ENCODE results near the gene CEP72. TPM values are rescaled to one million over a fixed set of nuclear protein-coding genes. Genes with fewer than 3 reads are reported as not detected.

Gene CEP72
- total RNA-seq, 1 donor from 2014 or later, result 10.9 TPM

DNA sequence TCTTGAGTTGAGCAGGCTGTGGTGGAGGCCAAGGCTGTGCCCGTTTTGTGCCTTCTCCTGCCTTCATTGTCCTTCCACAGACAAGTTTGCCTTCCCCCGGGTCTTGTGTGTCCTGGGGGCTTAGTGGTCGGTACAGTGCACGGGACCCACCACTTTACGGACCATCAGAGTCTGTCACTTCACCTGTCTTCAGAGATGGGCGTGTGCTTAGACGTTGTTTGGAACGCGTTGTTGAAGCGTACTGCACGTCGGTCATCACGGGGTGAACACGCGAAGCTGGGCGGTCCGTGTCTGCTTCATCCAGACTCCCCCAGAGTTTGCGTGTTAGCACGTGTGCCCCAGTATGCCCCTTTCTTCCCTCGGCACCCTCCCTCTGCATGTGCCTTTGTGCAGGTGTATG, 24.8 kb downstream of the CEP72 start:
- DNase-seq (ENCODE audit: low spot score), result no peak

DNA sequence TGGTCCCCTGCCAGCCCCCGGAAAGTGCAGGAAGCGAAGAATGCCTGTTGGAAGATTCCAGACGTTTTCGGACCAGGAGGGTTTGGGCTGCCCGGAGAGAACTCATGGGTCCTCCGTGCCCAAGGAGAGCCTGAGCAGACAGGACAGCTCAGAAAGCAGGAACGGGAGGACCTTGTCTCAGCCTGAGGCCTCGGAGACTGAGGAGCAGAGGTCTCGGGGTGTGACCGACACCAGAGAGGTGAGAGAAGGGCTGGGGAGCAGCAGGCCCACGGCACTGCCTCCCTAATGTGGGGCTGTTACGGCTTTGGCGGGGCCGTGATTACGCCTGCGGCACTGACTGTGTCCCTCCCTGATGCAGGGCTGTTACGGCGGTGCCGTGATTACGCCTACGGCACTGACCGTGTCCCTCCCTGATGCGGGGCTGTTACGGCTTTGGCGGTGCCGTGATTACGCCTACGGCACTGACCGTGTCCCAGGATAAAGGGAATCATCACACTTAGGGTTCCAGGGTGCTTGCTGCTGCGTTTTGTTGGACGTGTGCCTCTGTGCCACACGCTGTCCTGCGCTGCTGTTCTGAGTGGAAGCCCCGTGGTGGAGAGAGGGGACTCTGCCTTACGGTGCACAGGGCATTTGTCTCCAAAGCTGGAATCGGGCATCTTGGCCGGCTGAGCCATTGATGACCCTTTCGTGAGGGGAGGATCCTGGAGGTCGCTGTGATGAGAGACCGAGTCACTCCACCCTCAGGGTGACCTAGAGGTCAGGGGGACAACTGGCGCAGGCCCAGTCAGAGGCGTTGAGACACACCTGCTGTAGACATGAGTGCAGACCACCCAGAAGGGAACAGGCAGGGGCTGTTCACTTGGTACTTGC, 25.7 kb downstream of the CEP72 start:
- DNase-seq (ENCODE audit: low spot score), result no peak

DNA sequence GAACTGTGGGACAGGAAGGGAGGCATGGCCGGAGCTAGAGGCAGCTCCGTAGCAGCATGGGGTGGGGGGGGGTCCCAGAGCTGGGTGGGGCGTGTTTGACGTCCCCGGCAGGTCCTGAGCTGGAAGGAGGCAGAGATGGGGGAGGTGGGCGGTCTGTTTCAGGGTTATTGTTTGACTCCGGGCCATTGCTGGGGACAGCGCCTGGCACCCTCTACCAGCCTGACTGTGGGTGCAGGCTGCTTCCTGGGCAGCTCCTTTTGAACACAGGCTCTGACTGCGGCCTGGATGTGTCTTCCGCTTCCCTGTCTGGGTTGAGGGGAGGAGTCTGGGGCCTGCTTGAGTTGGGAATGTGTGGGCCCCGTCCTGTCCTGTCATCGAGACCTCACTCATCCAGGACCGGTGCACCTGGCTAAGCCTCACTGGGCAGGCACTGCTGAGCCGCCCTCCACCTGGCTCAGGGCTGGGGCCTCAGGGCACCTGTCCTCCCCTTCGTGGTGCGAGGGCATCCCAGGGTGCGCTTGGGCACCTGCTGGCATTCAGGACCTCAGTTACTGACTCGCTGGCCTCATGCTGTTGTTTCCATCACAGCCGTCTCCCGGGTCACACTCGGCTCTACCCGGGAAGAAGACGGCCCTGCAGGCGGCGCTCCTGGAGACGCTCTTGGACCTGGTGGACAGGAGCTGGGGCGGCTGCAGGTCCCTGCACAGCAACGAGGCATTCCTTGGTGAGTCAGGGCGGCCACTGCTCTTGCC, 26.5 kb downstream of the CEP72 start:
- no peak for DNase-seq (ENCODE audit: low spot score)

DNA sequence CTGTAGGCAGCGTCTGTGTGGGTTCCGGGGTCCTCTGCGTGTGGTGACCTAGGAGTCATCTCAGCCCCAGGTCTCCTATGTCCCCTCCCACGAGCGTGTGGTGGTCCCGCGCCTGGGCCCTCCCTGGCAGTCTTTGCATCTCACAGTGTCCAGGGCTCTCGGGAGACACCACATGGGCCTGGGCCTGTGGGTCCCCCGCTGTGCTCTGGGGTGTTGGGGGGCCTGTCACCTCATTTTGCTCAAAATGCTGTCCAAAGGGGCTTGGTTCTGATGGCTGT, 27.1 kb downstream of the CEP72 start:
- no peak for DNase-seq (ENCODE audit: low spot score)

DNA sequence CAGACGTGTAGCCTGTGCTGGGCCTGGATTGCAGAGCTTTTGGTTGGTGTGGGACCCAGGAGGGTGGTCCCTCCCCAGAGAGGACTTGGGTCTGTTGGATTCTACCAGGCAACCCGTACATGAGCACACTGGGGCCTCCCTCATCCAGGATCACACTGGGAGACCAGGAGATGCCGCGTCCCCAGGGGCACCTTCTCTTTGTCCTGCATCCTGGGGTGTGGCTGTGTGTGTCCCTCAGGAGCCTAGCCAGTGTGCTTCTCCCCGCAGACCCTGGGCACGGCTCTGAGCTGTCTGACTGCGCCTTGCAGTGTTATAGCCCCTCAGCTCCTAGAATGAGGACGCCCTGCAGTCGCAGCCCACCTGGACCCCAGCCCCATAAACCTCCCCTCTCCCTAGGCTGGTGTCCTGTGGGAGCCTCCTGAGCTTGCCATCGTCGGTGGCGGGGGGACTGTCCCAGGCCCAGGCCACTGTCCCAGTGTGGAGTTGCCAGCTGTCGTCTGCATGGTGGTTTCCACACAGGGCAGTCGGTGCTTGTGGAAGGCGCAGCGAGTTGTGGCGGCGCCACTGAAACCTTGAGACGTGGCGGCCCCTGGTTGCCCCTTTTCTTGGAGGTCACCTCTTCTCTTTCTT, 27.6 kb downstream of the CEP72 start:
- DNase-seq (ENCODE audit: low spot score), result no peak

DNA sequence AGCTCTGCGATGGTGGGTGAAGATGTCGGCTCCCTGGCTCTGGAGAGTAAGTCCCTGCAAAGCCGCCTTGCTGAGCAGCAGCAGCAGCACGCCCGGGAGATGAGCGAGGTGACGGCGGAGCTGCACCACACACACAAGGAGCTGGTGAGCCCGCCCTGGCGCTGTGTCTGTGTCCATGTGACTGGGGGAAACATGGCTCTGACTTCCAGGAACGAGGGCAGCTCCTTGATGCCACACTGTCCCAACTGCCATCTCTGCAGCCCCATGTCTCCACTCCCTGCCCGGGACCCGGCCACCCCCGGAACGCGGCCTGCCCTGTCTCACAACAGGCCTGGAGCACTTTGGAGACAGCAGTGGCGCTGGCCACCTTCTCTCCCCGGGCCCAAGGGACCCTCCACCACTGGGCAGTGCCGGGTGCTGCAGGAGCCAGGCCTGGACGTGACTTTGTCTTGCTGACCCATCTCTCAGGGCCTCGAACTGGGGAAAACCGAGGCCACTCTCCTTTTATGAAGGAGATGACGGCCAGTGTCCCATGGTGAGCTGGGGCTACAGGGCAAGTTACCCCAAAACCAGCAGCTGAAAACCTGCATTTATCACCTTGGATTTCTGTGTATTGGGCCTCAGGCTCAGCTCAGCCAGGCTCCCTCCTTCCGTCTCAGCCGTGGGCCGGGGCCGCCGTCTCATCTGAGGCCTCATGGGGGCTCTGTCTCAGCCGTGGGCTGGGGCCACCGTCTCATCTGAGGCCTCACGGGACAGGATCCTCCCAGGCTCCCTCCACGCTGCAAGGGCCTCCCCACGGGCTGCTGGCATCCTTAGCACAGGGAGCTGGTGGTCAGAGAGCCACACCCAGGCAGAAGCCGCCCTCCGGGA, 28.6 kb downstream of the CEP72 start:
- no peak for DNase-seq (ENCODE audit: low spot score)

DNA sequence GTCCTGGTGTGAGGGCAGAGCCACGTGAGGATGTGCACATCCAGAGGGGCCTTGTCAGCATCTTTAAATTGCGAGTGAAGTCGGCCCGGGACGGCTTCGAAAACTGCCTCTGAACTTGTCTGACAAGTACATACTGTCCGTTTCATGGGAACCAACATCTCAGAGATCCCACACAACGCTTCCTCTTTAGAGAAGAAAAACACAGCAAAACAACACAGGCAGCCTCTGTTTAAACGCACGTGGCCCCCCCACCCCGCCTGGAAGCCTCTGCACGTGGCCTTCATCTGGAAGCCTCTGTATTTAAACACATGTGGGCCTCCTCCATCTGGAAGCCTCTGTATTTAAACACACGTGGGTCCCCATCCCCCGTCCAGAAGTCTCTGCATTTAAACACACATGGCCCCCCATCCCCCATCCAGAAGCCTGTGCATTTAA, 29.2 kb downstream of the CEP72 start:
- DNase-seq (ENCODE audit: low spot score), result no peak

DNA sequence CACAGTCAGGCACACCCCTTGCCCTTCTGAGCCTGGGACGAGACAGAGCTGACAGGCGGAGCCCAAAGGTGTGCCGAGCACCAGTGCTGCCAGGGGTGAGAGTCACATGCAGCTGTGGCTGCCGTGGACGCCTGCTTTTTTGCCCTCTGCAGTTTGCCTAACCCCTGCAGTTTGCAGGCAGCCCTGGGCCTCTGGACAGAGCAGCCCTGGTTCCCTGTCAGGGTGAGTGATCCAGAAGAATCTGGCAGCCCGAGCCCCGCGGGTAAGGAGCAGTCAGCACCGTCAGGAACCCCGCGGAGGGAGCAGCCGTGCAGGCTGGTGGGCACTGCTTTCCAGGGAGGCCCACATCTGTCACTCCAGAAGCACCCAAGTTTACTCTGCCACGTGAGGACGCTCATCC, 30.3 kb downstream of the CEP72 start:
- no peak for DNase-seq (ENCODE audit: low spot score)

DNA sequence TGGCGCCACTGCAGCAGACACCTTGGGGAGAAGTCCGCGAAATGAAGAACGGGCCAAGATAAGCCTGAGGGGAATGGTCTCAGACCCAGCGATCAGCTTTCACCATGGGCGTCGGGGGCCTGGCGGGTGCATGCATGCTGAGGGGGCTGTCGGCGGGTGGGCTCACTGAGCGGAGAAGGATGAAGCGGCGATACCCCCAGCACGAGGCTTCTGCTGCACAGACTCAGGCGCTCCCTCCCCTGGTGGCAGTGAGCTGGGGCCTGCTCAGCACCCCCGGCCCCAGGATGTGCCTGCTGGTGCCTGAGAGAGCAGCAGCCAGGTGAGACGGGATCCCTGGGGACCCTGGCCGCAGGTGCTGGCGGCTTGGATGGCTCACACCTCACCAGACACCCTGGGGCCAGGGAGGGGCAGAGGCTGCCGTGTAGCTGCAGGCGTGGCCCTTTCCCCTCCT, 31.2 kb downstream of the CEP72 start:
- no peak for DNase-seq (ENCODE audit: low spot score)

DNA sequence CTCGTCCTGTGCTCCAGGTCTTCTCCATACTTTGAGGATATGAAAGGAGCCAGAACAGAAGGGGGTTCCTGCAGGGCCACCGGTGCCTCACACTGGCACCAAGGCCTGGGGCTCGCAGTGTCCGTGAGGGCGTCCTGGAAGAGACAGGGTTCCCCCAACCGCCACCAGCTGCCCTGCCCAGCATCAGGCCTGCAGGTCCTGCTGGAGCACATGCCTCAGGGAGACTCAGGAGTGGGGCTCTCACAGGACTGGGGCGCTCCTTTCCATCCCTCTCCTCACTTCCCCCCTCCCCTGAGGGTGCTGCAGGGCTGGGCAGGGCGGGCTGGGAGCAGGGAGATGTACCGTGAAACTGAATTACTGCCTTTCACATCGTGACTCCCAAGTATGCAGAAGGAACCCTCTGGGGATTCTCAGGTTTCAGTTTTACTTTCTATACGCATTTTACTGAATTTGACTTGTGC, 31.7 kb downstream of the CEP72 start:
- DNase-seq (ENCODE audit: low spot score), result no peak

DNA sequence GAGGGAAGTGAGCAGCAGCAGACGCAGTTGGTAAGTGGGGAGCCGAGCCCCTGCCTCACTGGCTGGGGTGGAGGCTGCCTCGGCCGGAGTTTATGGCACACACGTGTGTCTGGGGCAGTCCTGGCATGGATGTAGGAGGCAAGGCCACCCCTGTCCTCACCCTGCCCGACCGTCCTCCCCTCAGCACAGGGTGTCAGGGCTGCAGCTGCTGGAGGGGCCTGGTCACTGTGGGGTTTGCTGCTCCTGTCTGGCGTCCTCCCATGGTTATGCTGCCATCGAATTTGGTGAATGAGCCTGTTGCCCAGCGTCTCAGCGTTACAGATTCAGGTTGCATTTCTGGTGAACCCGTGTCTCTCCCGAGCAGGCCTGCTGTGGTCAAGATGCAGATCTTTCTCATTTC, 32.4 kb downstream of the CEP72 start:
- DNase-seq (ENCODE audit: low spot score), result no peak

DNA sequence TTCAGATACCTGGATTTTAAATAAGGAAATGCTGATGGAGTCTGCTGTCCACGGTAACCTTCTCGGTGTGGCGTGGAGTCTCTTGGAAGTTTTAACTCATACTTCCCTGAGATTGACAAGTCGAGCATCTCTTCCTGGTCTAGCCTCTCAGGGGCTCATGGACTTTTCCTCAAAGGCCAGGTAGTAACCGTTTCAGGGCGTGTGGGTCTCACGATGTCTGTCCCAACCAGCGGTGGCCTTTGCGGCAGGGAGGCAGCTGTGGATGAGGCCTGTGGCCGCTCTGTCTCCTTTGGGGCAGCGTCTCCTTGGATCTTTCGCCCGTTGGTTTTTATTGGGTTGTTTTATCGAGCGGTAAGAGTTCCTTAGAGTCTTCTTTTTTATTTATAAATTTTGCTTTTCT, 32.8 kb downstream of the CEP72 start:
- no peak for DNase-seq (ENCODE audit: low spot score)

DNA sequence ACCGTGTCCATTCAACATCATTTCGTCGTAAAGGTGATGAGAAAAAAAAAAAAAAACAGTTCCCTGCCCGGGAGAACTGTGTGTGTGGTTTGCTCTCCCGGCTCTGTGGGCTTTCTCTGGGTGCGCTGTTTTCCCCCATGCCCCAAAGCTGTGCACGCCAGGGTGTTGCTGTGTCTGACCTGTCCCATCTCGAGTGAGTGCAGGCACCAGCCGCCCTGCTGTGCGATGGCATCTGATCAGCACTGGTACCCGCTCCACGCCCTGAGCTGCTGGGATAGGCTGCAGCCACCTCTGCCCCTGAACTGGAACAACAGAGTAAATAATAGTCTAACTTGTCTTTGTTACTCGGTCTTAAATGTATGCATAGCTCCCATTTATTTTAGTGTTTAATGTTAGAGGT, 33.3 kb downstream of the CEP72 start:
- DNase-seq (ENCODE audit: low spot score), result no peak

DNA sequence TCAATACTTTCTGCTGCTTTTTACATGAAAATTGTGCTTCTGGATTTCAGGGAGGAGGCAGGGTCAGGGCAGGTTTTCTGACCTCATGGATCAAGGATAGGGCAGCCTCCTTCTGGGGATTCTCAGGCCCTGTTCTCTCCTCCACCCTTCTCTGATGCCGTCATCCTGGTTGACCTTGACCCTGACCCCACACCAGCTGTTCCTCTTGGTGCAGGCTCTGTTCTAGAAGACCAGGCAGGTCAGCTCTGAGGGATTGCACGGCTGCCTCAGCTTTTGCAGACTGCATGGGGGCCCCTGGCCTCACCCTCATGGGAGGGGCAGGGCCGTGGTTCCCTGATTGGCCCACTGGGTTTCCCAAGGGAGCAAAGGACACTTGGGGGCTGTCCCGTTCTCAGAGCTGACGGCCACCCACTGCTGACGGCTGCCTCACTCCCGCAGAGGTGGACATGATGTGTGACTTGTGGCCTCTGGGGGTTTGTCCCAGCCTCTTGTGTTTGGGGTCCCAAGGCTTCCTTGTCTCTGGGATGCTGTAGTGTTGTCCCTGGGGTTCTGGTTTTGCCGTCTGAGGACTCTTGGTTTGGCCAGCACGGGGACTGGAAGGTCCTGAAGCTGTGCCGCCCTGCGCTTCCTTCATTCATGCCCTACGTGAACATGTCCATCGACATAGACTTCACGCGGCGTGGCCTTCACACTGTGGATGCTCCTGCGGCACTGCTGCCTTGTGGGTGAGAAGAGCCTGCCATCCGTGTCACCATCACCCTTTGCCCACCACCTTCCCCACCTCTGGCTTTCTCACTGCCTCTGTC, 34.5 kb downstream of the CEP72 start:
- no peak for DNase-seq (ENCODE audit: low spot score)

DNA sequence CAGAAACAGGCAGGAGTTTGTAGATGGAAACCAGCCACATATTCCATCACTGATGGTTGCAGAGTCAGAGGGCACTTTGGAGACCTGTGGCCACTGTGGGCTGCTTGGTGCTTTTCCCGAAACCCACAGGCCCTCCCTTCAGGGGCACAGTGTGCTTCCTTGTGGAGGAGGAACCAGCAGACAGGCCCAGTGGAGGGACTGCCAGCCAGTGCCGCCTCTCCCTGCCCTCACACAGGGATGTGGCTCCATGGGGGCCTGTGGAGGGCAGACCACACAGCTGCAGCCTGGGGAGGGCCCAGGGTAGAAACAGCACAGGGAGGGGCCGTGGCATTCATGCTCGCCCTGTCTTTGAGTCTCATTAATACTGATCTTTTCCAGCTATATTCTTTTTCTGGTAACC, 35.2 kb downstream of the CEP72 start:
- no peak for DNase-seq (ENCODE audit: low spot score)

DNA sequence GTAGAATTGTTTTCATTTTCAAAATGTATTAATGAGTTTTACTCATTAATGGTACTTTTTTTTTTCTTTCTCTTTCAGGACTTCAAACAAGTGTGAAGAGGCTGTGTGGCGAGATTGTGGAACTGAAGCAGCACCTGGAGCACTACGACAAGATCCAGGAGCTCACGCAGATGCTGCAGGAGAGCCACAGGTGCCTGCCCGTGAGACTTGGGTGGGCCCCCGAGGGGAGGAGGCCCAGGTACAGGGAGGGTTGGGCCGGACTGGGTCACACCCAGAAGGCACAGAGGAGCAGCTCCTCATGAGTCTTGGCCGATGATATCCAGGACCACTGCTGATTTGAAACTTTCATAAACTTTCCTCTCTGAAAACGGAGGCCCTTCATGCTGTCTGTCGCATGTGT, 35.6 kb downstream of the CEP72 start:
- DNase-seq (ENCODE audit: low spot score), result no peak

DNA sequence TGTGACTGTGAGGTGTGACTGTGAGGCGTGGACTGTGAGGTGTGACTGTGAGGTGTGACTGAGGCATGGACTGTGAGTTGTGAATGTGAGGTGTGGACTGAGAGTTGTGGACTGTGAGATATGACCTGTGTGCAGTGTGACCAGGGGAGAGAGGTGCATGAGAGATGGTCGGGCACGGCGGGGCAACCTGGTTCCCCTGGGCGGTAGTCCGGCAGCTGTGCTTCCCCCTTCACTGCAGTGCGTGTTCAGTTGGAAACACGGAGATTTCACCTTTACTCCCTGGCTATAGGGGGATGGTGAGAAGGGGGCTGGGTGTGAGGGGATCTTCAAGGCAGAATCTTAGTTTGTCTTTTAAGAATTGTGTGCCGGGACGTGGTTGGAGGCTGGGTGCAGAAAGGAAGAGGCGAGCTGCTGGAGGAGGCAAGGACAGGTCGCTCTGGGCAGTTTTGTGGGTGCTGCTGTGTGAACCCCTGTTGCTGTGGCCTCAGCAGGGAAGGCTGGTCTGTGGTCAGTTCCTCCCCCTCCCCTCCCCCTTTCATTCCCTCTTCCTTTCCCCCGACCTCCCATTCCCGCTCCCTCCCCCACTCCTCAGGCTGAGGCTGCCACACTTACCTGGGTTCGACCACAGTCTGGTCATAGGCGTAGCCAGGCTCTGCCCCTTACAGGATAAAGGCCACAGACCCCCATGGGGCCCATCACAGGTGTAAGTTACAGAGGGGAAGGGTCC, 39.3 kb downstream of the CEP72 start:
- no peak for DNase-seq (ENCODE audit: low spot score)

DNA sequence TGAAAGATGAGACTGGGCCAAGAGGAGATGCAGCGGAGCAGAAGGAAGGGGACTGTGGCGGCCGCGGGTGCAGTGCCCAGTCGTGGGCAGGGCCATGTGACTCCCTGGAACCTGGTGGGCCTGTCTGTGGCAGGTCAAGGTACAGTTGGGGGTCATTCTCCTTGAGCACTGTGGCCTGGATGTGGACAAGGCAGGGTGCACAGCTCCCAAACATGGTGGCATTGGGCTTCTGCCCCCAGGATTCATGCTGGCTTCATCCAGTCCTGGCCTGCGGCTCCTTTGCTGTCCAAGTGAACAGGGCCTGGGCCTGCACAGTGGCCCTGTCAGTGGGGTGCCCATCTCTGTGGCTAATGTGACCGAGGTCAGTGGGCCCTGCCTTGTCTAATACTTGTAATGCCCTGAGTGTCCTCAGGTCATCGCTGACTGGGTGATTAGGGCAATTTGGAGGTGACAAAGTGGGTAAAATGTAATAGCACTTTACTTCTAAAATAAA, 39.9 kb downstream of the CEP72 start:
- no peak for DNase-seq (ENCODE audit: low spot score)

DNA sequence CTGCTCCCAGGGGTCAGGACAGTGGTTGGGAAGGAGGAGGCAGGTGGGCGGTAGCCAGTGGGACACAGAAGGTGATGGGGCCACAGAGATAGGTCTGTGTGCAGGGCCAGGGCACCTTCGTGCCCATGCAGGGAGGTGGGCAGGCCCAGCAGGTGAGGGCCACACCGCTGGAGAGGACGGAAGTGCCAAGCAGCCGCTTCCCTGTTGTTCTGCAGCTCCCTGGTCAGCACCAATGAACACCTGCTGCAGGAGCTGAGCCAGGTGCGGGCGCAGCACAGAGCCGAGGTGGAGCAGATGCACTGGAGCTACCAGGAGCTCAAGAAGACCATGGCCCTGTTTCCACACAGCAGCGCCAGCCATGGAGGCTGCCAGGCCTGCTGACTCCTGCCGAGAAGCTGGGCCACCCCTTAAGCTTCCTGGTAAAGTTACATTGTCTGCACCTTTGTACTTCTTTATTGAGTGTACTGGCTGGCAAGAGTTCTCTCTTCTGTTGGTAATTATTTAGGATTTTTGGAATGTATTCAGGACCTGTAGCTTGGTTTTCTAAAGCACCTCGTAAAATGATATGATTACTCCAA, 40.7 kb downstream of the CEP72 start:
- no peak for DNase-seq (ENCODE audit: low spot score)

All from ureter (tissue), 1 donor.